HG03139 (cell line): ENCODE results near the gene NAP1L1.

Experiments used
- ATAC-seq: cut with Tn5 transposase; IDR thresholded peaks from one replicate; pipeline ENCODE4 v1.9.1; 2021; ENCODE audit not compliant: unreplicated experiment

NAP1L1 gene

GRCh38 chr12:76084863-76085519 is 506 bp upstream of the NAP1L1 start:
- ATAC-seq: peak; percentile 51

DNA sequence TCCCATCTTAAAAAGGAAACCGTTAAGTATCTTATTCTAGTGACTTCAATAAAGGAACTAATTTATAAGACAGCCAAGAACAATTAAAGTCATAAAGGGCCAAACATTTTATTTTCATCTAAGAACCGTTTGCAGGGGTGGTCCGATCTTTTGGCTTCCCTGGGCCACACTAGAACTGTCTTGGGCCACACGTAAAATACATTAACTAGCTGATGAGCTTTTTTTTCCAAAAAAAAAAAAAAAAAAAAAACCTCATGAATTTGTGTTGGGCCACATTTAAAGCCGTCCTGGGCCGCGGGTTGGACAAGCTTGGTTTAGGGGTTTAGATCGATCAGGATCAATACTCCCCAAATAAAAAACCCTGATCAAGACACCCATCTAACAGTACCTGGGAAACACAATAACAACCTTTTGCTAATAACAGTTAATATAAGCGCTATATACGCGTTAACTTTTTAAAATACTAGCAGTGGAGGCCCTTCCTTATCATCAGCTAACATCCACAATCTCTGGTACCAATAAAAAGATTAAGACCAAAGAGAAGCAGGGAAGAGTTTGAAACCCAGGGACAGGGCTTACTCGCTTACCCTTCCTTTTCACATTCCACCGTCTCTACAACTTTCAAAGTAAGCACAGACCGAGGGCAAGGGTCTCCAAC is 1.1 kb downstream of the NAP1L1 start:
- no peak for ATAC-seq

- ATAC-seq: no peak
Measured at GRCh38 chr12:76081909-76082308, 2.6 kb downstream of the NAP1L1 start.

GRCh38 chr12:76080729-76081415 is 3.6 kb downstream of the NAP1L1 start:
- ATAC-seq: no peak

- no peak for ATAC-seq
Measured at GRCh38 chr12:76080017-76080728, 4.3 kb downstream of the NAP1L1 start.

DNA sequence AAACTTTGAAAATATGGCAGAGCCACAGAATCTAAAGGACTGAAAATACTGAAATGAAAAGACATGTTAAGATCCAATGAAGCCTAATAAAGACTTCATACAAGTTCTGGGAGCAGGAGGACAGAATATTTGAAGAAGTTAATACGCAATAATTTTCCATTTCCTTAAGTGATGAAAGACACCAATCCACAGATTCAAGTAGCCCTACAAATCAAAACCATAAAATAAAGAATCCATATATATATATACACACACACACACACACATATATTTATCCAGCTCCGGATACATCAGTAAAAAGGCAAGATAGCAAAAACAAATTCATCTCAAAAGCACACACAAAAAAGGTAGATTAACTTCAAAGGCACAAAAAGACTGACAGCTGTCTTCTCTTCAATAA is 5.7 kb downstream of the NAP1L1 start:
- no peak for ATAC-seq

- ATAC-seq: no peak
Measured at GRCh38 chr12:76075448-76075847, 9.0 kb downstream of the NAP1L1 start.

- ATAC-seq: no peak
Measured at GRCh38 chr12:76074701-76075336, 9.7 kb downstream of the NAP1L1 start.

GRCh38 chr12:76073561-76073960 is 10.9 kb downstream of the NAP1L1 start:
- no peak for ATAC-seq

DNA sequence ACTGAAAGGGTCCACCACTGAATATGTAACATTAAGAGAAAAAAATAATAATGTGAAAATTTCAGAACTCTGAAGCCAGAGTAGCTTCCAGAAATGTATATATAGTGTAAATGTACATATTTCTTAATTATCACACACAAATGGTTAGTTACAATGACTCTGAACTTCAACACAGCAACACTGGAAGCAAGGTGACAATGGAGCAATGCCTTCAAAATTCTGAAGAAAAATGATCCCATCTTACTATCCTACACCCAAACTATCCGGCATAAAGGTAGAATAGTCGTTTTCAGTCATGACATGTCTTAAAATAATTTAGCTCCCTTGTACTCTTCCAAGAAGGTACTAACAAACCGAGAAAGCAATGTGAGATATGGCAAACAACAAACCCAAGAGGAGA is 11.9 kb downstream of the NAP1L1 start:
- ATAC-seq: no peak

DNA sequence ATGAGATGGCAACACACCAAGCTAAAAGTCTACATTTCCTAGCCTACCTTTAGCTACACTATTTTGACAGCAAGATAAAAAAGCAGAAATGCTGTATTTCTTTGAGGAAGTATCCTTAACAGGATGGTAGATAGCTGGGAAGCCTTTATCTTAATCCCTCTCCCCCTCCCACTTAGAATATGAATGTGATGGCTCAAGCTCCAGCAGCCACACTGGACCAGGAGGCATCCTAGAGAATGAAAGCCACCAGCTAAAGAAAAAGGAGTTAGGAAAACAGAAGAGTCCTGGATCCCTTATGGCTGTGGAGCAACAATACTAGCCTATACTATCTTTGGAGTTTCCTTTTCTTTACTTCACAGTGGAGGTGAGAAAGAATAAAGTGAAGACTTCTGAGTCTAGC is 15.1 kb downstream of the NAP1L1 start:
- no peak for ATAC-seq

DNA sequence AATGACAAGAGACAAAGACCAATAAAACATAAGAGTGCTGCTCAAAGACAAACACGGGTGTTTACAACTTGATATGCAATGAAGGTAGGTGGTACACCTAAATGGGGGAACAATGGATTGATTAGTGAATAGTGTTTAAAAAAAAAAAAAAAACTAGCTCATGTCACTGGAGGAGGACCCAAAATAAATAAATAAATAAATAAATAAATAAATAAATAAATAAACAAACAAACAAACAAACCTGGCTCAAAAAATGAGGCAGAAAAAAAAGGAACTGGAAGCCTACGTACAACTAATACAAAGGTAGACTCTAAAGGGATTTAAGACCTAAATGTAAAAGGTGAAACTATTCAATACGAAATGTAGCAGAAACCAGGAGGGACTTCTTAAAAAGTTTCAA is 18.6 kb downstream of the NAP1L1 start:
- no peak for ATAC-seq

- no peak for ATAC-seq
Measured at GRCh38 chr12:76064904-76065303, 19.6 kb downstream of the NAP1L1 start.

GRCh38 chr12:76060111-76060510 is 24.4 kb downstream of the NAP1L1 start:
- ATAC-seq: no peak

- ATAC-seq: no peak
Measured at GRCh38 chr12:76057326-76057725, 27.2 kb downstream of the NAP1L1 start.

GRCh38 chr12:76055393-76055792 is 29.1 kb downstream of the NAP1L1 start:
- ATAC-seq: no peak

GRCh38 chr12:76049575-76050251 is 34.8 kb downstream of the NAP1L1 start:
- ATAC-seq: no peak

GRCh38 chr12:76047742-76048141 is 36.7 kb downstream of the NAP1L1 start:
- no peak for ATAC-seq

- ATAC-seq: no peak
Measured at GRCh38 chr12:76047060-76047459, 37.4 kb downstream of the NAP1L1 start.

DNA sequence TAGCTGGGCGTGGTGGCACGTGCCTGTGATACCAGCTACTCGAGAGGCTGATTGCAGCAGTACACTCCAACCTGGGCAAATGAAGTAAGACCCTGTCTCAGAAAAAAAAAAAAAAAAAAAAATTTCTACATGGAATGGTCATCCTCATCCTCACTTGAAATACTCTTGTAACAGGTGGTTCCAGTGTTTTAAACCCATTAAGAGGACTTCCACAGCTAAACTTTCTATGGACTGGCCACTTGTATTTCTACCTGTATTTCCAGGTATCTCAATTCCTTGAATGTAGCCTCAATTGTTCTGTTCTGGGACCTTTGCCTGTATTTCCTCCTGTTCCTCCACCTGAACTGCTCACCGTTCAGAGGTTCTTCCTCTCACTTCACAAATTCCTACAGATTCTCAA is 41.1 kb downstream of the NAP1L1 start:
- ATAC-seq: no peak

DNA sequence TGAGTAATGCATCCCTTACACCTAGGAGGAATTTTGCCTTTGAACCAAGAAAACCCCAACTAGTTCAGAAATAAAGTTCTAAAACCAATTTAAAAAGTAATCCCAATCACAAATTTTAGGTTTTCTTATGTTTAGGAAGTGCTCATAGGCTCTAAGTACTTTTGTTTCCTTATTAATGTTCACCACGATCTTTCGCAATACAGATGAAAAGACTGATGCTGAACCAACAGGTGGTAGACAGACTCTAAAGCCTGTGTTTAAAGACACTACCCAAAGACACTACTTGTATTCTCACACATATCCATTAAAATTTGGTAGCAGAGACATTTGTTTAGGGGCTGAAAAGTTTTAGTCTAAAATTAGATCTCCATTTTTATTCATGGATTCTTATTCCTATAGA is 42.3 kb downstream of the NAP1L1 start:
- no peak for ATAC-seq
